Immature natural killer cell (primary cell): ENCODE data around the gene LCN1. TPM values are rescaled to one million over a fixed set of nuclear protein-coding genes. Genes with fewer than 3 reads are reported as not detected.

Experiments used
- DNase-seq, 3 donors: peaks; one replicate each; pipeline ENCODE4 v3.0.0; 2022; ENCODE audit warnings: mixed read lengths in 1 of 3
- H3K27ac Mint-ChIP-seq, 6 donors: one replicate each; pipeline ENCODE4 v1.8.0; 2020; ENCODE audit warnings: mixed read lengths in 6 of 6, mild to moderate bottlenecking in 5 of 6, inconsistent platforms in 4 of 6, moderate library complexity in 3 of 6
- H3K27me3 Mint-ChIP-seq, 3 donors: one replicate each; pipeline ENCODE4 v1.8.0; 2020 to 2021; ENCODE audit warnings: low read depth in 3 of 3, mild to moderate bottlenecking in 3 of 3, mixed read lengths in 3 of 3, moderate library complexity in 3 of 3, inconsistent platforms in 1 of 3
- H3K36me3 Mint-ChIP-seq, 3 donors: one replicate each; pipeline ENCODE4 v1.8.0; 2020; ENCODE audit warnings: mixed read lengths in 3 of 3, inconsistent platforms in 2 of 3, mild to moderate bottlenecking in 2 of 3
- H3K4me1 Mint-ChIP-seq, 2 donors: one replicate each; pipeline ENCODE4 v1.8.0; 2020; ENCODE audit warnings: inconsistent platforms in 2 of 2, mild to moderate bottlenecking in 2 of 2, mixed read lengths in 2 of 2, moderate library complexity in 1 of 2
- H3K4me3 Mint-ChIP-seq, 5 donors: one replicate each; pipeline ENCODE4 v1.8.0; 2020; ENCODE audit warnings: mild to moderate bottlenecking in 5 of 5, mixed read lengths in 5 of 5, inconsistent platforms in 3 of 5, moderate library complexity in 3 of 5
- H3K9me3 Mint-ChIP-seq, 6 donors: one replicate each; pipeline ENCODE4 v1.8.0; 2020; ENCODE audit warnings: mild to moderate bottlenecking in 6 of 6, mixed read lengths in 6 of 6, inconsistent platforms in 4 of 6, moderate library complexity in 3 of 6
- polyA plus RNA-seq, 3 donors: library from polyadenylated mRNA; unstranded; fragments of 300-500 nt; fragmentation: Illumina TruSeq; gene quantifications; one replicate each; pipeline ENCODE4 v1.2.3, GENCODE V29; 2021

The LCN1 gene
- polyA plus RNA-seq, 3 donors from 2014 or later, result not detected

DNA sequence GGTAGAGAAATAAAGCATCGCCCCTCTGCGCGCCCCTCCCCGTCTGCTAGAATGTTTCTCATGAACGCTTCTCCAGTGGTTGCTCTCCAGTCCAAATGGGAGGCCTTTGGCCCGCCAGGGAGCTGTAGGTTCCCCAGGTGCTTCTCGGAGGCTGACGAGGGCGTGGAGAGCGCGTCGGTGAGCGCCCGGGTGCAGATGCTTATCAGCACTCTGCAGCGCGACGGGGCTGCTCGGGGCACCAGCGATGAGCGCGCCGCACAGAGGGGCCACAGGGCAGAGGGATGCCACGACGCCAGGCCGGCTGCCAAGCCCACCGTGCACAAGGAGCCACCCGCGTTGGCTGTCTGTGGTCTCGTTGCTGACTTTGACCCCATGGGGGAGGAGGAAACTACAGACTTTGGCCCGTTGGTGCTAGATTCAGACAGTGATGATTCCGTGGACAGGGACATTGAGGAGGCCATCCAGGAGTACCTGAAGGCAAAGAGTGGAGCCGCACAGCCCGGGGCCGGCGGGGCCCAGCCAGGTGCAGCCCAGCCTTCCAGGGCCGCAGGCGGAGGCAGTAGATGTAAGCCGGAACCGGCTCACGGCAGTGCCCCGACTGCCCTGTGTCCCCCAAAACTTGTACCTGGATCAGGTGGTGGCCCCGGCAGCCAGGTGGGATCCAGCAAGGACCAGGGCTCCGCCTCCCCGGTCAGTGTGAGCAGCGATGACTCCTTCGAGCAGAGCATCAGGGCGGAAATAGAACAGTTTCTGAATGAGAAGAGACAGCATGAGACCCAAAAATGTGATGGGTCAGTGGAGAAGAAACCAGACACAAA, 36.6 kb upstream of the LCN1 start:
- no peaks in the 10 kb centered on the region for H3K9me3 Mint-ChIP-seq
- no peak overlapping the region for H3K27ac Mint-ChIP-seq
- peaks cover 0 to 12% (median 2%) of the 10 kb centered on the region in 3 donors for H3K27me3 Mint-ChIP-seq
- no peaks in the 10 kb centered on the region for H3K36me3 Mint-ChIP-seq
- peaks cover 3 to 6% of the 10 kb centered on the region in 2 donors for H3K4me1 Mint-ChIP-seq
- DNase-seq, result no peak
- no peak overlapping the region for H3K4me3 Mint-ChIP-seq

DNA sequence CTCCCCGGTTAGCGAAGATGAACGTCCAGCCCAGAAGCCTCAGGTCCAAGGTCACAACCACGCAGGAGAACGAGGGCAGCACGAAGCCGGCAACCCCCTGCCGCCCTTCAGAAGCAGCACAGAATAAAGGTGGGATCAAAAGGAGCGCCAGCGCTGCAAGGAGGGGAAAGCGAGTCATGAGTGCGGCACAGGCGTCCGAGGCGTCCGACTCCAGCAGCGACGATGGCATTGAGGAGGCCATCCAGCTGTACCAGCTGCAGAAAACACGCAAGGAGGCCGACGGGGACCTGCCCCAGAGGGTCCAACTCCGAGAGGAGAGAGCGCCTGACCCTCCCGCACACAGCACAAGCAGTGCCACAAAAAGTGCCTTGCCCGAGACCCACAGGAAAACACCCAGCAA, 35.9 kb upstream of the LCN1 start:
- H3K27me3 Mint-ChIP-seq, result peaks cover 0 to 12% (median 2%) of the 10 kb centered on the region in 3 donors
- H3K27ac Mint-ChIP-seq, result no peak overlapping the region
- no peak overlapping the region for H3K4me3 Mint-ChIP-seq
- peaks cover 3 to 6% of the 10 kb centered on the region in 2 donors for H3K4me1 Mint-ChIP-seq
- no peaks in the 10 kb centered on the region for H3K36me3 Mint-ChIP-seq
- H3K9me3 Mint-ChIP-seq, result no peaks in the 10 kb centered on the region
- DNase-seq, result no peak

DNA sequence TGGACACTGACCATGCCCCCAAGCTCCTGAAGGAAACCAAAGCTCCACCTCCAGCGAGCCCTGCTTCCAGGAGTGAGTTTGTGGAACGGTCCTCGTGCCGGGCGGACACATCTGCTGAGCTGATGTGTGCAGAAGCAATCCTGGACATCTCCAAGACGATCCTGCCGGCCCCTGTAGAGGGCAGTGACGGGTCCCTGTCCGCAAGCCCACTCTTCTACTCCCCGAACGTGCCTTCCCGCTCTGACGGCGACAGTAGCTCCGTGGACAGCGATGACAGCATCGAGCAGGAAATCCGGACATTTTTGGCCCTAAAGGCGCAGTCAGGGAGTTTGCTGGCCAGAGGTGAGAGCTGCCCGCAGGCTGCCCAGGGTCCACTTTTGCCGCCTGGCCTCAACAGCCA, 35.4 kb upstream of the LCN1 start:
- Mint-ChIP-seq H3K4me3 (no peak overlapping the region), H3K27me3 (peaks cover 0 to 12% (median 2%) of the 10 kb centered on the region in 3 donors), H3K4me1 (peaks cover 2 to 6% of the 10 kb centered on the region in 2 donors)

DNA sequence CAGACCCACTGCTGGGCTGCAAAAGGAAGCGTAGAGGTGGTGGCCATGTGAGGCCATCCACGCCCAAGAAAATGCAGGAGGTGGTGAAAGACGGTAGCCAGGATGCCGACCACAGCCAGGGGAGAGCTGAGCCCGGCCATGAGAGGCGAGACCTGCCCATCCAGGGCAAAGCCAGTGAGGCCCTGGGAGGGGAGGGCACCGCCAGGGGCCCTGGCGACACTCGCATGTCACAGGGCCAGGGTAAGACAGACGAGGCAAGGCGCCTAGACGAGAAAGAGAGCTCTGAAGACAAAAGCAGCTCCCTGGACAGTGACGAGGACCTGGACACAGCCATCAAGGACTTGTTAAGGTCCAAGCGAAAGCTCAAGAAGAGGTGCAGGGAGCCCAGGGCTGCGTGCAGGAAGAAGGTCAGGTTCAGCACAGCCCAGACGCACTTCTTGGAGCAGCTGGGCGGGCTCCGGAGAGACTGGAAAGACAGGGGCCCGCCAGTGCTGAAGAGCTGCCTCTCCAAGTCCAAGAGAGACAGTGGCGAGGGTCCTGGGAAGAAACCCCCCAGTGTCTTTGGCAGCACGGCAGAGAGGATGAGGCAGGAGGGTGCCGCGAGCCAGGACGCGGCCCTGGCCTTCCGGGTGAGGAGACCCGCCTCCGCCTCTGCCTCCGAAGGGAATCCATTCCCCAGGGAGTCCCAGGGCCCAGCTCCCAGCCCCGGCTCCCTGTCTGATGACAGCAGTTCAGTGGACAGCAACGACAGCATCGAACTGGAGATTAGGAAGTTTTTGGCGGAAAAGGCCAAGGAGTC, 34.8 kb upstream of the LCN1 start:
- Mint-ChIP-seq H3K4me3 (no peak overlapping the region), H3K27ac (no peak overlapping the region), H3K9me3 (no peaks in the 10 kb centered on the region), H3K36me3 (no peaks in the 10 kb centered on the region), H3K4me1 (peaks cover 0 to 6% of the 10 kb centered on the region in 2 donors), H3K27me3 (peaks cover 0 to 12% (median 2%) of the 10 kb centered on the region in 3 donors)
- DNase-seq, result no peak

More for the DNA sequence above, 35.4 kb upstream of the LCN1 start:
- Mint-ChIP-seq H3K27ac (no peak overlapping the region), H3K9me3 (no peaks in the 10 kb centered on the region), H3K36me3 (no peaks in the 10 kb centered on the region)
- DNase-seq, result no peak

DNA sequence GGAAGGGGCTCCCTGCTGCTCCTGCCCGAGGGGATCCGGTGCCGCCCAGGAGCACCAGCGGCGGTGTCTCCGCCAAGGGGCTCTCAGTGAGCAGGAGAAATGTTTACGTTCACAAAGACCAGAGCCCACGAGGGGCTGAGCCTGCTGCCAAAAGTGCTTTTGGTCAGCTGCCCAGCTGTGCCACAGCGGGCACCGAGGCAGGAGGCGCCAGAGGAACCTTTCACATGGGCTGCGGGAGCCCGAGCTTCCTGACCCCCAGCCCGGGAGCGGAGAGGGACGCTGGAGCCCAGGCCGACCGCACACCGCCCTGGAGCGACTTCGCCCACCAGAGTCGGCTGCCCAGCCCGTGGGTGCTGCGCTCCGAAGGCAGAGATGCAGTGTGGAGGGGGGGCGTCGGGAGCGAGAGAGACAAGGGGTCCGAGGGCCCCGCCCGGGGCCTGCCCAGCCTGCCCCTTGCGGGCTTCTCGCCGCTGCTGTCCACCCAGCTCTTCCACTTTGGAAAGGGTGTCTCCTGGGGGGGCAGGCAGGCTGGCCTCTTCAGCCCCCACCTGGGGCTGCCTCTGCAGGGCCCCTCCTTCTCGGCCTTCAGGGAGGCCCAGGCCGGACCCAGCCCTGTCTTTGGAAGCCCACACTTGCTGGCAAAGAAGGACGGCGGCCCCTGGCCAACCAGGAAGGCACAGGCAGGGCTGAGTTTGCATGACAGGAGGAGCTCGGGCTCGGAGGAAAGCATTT, 33.8 kb upstream of the LCN1 start:
- Mint-ChIP-seq H3K4me1 (no peaks in the 10 kb centered on the region), H3K9me3 (no peaks in the 10 kb centered on the region), H3K27me3 (peaks cover 0 to 6% (median 2%) of the 10 kb centered on the region in 3 donors), H3K36me3 (no peaks in the 10 kb centered on the region), H3K27ac (no peak overlapping the region), H3K4me3 (no peak overlapping the region)
- no peak for DNase-seq

DNA sequence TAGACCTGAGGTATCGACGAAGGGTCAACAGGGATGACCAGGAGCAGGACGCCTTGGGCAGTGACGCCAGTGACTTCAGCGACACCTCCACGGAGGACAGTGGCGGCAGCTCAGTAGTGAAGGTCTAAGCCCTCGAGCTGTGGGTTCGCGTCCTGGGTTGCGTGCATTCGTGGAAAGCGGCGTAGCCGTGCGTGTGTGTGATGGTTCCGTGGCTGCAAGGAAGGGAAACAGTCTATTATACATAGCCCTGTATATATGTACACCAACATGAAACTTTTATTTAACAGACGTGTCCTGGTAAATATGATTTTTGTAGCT, 33.3 kb upstream of the LCN1 start:
- H3K27me3 Mint-ChIP-seq, result peaks cover 0 to 2% (median 2%) of the 10 kb centered on the region in 3 donors

DNA sequence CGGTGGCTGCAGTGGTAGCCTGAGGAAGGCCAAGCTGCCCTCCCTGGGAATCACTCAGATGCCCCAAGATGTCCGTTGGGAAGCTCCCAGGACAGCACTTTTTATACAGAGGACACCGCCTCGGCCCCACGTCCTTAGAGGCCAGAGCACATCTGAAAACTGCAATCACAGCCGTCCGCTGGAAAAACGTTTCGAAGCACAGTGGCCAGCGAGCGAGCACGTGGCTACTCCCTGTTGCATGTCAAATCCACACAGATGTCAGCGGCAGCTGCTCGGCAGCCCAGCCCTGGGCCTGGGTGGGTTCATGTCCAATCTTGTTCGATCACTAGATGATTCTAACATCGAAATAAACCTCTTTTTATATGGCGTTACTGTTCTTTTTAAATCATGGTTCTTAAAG, 32.7 kb upstream of the LCN1 start:
- Mint-ChIP-seq H3K36me3 (no peaks in the 10 kb centered on the region), H3K4me1 (no peaks in the 10 kb centered on the region), H3K4me3 (no peak overlapping the region), H3K27ac (no peak overlapping the region), H3K27me3 (peaks cover 0 to 2% (median 2%) of the 10 kb centered on the region in 3 donors), H3K9me3 (no peaks in the 10 kb centered on the region)
- no peak for DNase-seq

More for the DNA sequence above, 33.3 kb upstream of the LCN1 start:
- no peak overlapping the region for H3K27ac Mint-ChIP-seq
- H3K36me3 Mint-ChIP-seq, result no peaks in the 10 kb centered on the region
- H3K4me3 Mint-ChIP-seq, result no peak overlapping the region
- DNase-seq, result no peak
- H3K4me1 Mint-ChIP-seq, result no peaks in the 10 kb centered on the region
- H3K9me3 Mint-ChIP-seq, result no peaks in the 10 kb centered on the region

DNA sequence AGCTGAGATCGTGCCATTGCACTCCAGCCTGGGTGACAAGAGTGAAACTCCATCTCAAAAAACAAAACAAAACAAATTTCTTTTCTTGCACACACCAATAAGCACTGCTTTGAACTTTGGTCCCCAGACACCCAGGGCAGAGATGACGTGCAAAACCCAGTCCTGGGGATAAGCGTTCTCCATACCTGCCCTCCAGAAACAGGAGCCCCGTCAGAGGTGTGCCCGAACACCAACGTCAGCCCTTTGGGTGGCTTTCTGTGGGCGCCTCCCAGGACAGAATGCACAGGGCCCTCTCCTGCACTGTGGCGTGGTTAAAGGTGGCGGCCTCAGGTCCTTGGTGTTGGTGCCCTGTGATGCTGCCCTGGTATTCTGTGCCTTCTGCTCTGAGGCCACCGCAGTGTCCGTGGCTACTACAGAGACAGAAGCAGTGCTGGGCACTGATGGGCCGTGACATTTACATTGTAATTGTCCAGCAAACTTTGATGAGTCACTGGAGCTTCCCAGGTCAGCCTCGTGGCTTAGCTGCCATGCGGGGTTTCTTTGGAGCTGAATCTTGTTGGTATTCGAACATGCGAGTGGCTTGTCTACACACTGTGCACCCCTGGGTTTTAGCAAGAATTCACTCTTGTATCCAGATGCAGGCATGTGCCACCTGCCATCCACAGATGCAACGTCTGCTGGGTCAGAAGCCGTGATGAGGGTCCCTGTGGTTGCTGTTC, 31.9 kb upstream of the LCN1 start:
- Mint-ChIP-seq H3K27ac (no peak overlapping the region), H3K4me3 (no peak overlapping the region), H3K4me1 (no peaks in the 10 kb centered on the region), H3K27me3 (peaks cover 0 to 2% (median 2%) of the 10 kb centered on the region in 3 donors), H3K36me3 (no peaks in the 10 kb centered on the region), H3K9me3 (no peaks in the 10 kb centered on the region)
- no peak for DNase-seq

DNA sequence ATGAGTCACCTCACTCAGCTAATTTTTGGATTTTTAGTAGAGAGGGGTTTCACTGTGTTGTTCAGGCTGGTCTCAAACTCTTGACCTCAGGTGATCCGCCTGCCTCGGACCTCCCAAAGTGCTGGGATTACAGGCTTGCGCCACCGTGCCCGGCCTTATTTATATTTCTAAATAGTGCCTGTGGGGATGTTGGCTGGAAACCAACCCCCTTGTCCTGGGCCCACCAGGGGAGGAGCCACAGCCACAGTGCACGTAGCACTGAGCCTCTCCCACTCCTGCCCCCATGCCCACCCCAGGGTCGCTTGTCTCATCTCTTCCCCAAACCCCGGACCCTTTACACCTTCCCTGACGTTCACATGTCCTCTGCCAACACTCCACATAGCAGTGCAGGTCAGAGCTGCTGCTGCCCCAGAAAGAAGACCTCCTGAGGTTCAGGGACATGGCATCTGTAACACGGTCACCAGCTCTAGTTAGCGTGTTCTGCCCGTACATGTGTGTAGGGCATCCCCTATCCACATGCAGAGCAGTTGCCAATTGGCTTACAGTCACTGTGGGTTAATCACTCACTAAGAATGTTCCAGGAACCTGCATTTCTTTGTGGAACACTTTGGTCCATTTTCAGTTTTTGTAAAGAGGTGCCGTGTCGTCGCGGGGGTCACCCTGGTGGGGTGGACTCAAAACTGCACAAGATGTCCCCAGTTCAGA, 30.9 kb upstream of the LCN1 start:
- no peaks in the 10 kb centered on the region for H3K9me3 Mint-ChIP-seq
- H3K4me3 Mint-ChIP-seq, result no peak overlapping the region
- DNase-seq, result no peak
- peaks cover 0 to 3% (median 1%) of the 10 kb centered on the region in 3 donors for H3K27me3 Mint-ChIP-seq
- H3K36me3 Mint-ChIP-seq, result no peaks in the 10 kb centered on the region
- no peaks in the 10 kb centered on the region for H3K4me1 Mint-ChIP-seq
- H3K27ac Mint-ChIP-seq, result no peak overlapping the region

DNA sequence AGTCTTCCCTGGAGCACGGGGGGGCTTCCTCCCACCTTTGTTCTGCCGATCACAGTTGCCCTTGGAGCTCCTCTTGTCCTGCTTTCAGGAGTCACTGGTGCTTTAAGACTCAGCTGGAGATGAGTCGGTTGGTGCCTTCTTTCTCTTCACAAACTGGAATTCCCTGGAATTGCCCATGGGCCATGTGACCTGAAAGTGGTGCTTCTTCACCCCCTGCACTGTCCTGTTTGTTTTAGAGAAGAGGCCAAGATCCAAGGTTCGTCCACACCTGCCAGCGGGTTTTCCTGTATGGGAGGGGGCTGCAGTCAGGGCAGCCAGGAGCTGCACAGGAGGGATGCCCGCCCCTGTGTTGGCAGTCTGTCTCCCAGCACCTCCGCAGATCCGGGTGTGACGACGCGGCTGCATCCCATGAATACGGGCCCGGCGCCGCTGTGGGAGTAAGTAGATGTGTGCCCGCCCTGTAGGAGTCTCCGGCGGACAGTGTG, 30.2 kb upstream of the LCN1 start:
- no peak overlapping the region for H3K27ac Mint-ChIP-seq
- no peaks in the 10 kb centered on the region for H3K36me3 Mint-ChIP-seq
- DNase-seq, result no peak
- no peaks in the 10 kb centered on the region for H3K4me1 Mint-ChIP-seq
- H3K27me3 Mint-ChIP-seq, result peaks cover 0 to 3% (median 0%) of the 10 kb centered on the region in 3 donors
- no peak overlapping the region for H3K4me3 Mint-ChIP-seq
- H3K9me3 Mint-ChIP-seq, result no peaks in the 10 kb centered on the region

DNA sequence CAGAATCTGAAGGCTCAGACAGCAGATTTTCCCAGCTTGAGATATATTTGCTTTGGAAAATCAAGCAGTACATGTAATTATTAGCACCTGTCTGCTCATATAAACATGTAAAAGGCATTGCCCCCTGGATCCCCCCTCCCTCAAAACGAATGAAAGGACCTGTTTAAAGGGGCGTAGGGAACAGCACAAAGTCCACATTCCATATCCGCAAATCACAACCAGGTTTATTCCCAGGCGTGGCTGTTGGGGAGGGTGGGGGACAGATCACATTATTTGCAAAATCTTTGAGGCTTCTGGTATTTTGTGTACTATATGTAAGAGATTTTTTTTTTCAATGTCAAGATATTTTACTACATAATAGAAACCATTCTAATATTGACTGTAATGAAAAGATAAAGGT, 29.5 kb upstream of the LCN1 start:
- Mint-ChIP-seq H3K4me1 (no peaks in the 10 kb centered on the region), H3K27ac (no peak overlapping the region), H3K36me3 (no peaks in the 10 kb centered on the region), H3K4me3 (no peak overlapping the region), H3K27me3 (peaks cover 0 to 3% (median 0%) of the 10 kb centered on the region in 3 donors), H3K9me3 (no peaks in the 10 kb centered on the region)
- no peak for DNase-seq

DNA sequence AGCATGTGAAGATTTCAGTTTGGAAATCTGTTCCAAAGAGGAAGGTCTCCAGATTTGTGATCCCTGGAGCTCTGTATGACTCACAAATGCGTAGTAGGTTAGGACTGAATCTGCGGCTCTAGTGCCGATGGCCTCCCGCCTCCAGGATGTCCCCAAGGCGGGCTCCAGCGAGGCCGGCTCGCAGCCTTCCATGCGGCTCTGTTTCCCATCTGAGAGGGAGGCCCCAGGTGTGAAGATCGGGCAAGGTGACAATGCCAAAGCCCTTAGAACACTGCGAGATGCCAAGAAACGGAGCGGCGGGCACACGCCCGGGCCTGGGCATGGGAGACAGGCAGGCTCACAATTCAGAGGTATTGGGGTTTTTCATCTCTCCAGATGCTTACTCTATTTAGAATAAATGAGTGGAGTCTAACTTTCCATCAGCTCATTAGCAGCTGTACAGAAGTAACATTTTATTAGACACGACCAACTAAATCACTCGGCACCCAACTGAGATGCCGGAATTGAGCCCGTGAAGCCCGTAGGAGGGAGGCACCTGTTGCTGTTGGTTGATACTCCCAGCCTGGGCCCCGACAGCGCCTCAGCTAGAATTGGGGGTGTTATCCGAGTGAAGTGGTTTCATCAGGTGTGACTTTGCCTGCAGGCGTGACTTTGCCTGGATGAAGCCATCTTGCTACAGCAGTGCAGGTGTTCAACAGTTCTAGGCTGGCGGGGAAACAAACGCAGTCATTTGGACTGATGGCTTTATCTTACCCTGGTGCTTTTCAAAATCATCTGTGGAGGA, 28.2 kb upstream of the LCN1 start:
- peaks cover 0 to 3% (median 0%) of the 10 kb centered on the region in 3 donors for H3K27me3 Mint-ChIP-seq
- DNase-seq, result no peak
- H3K9me3 Mint-ChIP-seq, result no peaks in the 10 kb centered on the region
- no peaks in the 10 kb centered on the region for H3K4me1 Mint-ChIP-seq
- H3K27ac Mint-ChIP-seq, result no peak overlapping the region
- no peak overlapping the region for H3K4me3 Mint-ChIP-seq
- H3K36me3 Mint-ChIP-seq, result no peaks in the 10 kb centered on the region
